ENCODE data around the gene MAFG. TPM values are rescaled to one million over a fixed set of nuclear protein-coding genes. Genes with fewer than 3 reads are reported as not detected.

The MAFG gene
- total RNA-seq, 2 experiments from 2014 or later: 10.8 to 13.3 TPM

DNA sequence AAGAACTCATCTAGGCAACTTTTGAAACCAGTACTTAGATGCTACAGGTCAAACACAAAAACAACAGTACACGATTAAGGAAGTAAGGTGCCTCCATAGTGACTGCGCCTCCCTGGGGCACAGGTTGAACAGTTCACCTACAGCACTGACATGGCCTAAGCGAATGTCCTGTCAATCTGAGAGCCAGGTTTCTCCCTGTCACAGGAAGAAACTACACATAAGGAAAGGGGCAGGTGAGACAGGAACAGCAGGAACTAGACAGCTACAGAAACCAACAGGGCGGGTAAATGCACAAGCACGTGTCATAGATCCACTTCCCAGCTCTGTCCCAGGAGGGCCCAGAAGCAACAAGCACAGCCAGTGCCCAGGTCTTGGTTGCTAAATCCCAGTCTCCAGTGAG lies 48.4 kb downstream of the MAFG start:
- TF ChIP-seq, protein P1, sequence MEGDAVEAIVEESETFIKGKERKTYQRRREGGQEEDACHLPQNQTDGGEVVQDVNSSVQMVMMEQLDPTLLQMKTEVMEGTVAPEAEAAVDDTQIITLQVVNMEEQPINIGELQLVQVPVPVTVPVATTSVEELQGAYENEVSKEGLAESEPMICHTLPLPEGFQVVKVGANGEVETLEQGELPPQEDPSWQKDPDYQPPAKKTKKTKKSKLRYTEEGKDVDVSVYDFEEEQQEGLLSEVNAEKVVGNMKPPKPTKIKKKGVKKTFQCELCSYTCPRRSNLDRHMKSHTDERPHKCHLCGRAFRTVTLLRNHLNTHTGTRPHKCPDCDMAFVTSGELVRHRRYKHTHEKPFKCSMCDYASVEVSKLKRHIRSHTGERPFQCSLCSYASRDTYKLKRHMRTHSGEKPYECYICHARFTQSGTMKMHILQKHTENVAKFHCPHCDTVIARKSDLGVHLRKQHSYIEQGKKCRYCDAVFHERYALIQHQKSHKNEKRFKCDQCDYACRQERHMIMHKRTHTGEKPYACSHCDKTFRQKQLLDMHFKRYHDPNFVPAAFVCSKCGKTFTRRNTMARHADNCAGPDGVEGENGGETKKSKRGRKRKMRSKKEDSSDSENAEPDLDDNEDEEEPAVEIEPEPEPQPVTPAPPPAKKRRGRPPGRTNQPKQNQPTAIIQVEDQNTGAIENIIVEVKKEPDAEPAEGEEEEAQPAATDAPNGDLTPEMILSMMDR (IDR thresholded peaks at IDR 0.05): no peak
- no peaks in the 10 kb centered on the region for H3K27me3 ChIP-seq (ENCODE audit: control insufficient read depth in 1 of 2, insufficient read depth in 2 of 2, low read length in 2 of 2)
- H3K4me3 ChIP-seq (ENCODE audit: low read length): no peak overlapping the region
- ChIA-PET POLR2A (no interaction called here), CTCF (no interaction called here)
- intact Hi-C loops (cut with DNase I, micrococcal nuclease): no loop called here
- ATAC-seq (ENCODE audit: poor library complexity): no peak
- Mint-ChIP-seq H3K4me1 (ENCODE audit: low read depth) (peaks cover 6% of the 10 kb centered on the region), H3K36me3 (ENCODE audit: low read depth) (peaks cover 39% of the 10 kb centered on the region), H3K4me3 (no peak overlapping the region), H3K27me3 (no peaks in the 10 kb centered on the region), H3K27ac (no peak overlapping the region), H3K9me3 (no peaks in the 10 kb centered on the region)
- H3K9me3 ChIP-seq (ENCODE audit: control insufficient read depth in 1 of 2, insufficient read depth in 1 of 2, low read length in 2 of 2): no peaks in the 10 kb centered on the region
- no peaks in the 10 kb centered on the region for H3K4me1 ChIP-seq (ENCODE audit: insufficient read depth, low read length)
- no peak for DNase-seq
- H3K27ac ChIP-seq (ENCODE audit: low read depth in 1 of 2, low read length in 2 of 2): no peak overlapping the region
- peaks cover 15% of the 10 kb centered on the region for H3K36me3 ChIP-seq (ENCODE audit: insufficient read depth, low read length)

DNA sequence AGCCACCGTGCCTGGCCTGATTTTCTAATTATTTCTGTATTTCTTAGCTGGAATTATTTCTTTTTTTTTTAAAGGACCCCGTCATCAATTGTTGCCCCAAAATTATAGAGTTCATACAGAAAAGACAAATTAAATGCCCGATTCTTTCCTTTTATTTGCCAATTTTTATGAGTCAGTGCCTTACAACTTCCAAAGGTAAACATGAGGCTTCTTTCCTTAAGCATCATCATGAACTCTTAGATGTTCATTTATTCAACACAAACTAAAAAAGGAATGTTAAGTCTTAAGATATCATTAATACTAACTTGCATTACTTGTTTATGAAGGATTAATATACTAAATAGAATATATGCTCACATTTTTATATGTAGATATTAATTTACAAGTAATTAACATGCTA lies 49.2 kb downstream of the MAFG start:
- H3K36me3 Mint-ChIP-seq (ENCODE audit: low read depth): peaks cover 32% of the 10 kb centered on the region
- intact Hi-C loops (cut with DNase I, micrococcal nuclease): no loop called here
- Histone ChIP-seq H3K27me3 (ENCODE audit: control insufficient read depth in 1 of 2, insufficient read depth in 2 of 2, low read length in 2 of 2) (no peaks in the 10 kb centered on the region), H3K27ac (ENCODE audit: low read depth in 1 of 2, low read length in 2 of 2) (no peak overlapping the region), H3K9me3 (ENCODE audit: control insufficient read depth in 1 of 2, insufficient read depth in 1 of 2, low read length in 2 of 2) (no peaks in the 10 kb centered on the region), H3K4me3 (ENCODE audit: low read length) (no peak overlapping the region), H3K36me3 (ENCODE audit: insufficient read depth, low read length) (peaks cover 14% of the 10 kb centered on the region), H3K4me1 (ENCODE audit: insufficient read depth, low read length) (peaks cover 3% of the 10 kb centered on the region)
- H3K27ac Mint-ChIP-seq: no peak overlapping the region
- no peaks in the 10 kb centered on the region for H3K27me3 Mint-ChIP-seq
- no peaks in the 10 kb centered on the region for H3K9me3 Mint-ChIP-seq
- no peak for ATAC-seq (ENCODE audit: poor library complexity)
- POLR2A ChIA-PET: no interaction called here
- peaks cover 12% of the 10 kb centered on the region for H3K4me1 Mint-ChIP-seq (ENCODE audit: low read depth)
- CTCF ChIA-PET: interaction anchor here (0.9 to 1.3 kb wide), 2 partner anchors 12 to 144 kb away, joined by 3 to 4 read pairs; partner anchors contain the start of gene CENPX
- TF ChIP-seq, protein P1 (IDR thresholded peaks at IDR 0.05): no peak
- H3K4me3 Mint-ChIP-seq: no peak overlapping the region
- DNase-seq: no peak

DNA sequence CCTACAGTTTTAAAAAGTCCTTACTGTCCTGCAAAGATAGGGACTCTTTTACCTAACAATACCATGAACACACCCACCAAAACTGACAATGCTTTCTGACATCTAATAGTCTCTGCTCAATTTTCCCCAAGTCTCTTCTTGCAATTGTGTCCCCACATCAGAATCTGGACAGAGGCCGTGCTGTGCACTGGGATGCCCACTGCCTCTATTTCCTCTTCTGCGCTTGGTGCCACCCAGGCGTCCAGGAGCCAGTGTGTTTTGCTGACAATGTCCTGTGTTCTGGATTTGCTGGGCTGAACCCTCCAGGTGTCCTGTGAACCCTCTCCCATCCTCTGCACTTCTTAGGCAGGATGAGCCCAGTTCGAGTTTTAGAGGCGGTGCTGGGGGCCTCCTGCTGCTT lies 50.0 kb downstream of the MAFG start:
- H3K27ac Mint-ChIP-seq: peak overlapping the region; percentile 52
- intact Hi-C loops (cut with DNase I, micrococcal nuclease): no loop called here
- peaks cover 16% of the 10 kb centered on the region for H3K4me1 Mint-ChIP-seq (ENCODE audit: low read depth)
- POLR2A ChIA-PET: no interaction called here
- no peak overlapping the region for H3K4me3 Mint-ChIP-seq
- H3K27me3 Mint-ChIP-seq: no peaks in the 10 kb centered on the region
- TF ChIP-seq, protein P1 (IDR thresholded peaks at IDR 0.05): no peak
- ATAC-seq (ENCODE audit: poor library complexity): no peak
- H3K9me3 Mint-ChIP-seq: no peaks in the 10 kb centered on the region
- Histone ChIP-seq H3K4me1 (ENCODE audit: insufficient read depth, low read length) (peaks cover 10% of the 10 kb centered on the region), H3K36me3 (ENCODE audit: insufficient read depth, low read length) (peaks cover 11% of the 10 kb centered on the region), H3K4me3 (ENCODE audit: low read length) (no peak overlapping the region), H3K9me3 (ENCODE audit: control insufficient read depth in 1 of 2, insufficient read depth in 1 of 2, low read length in 2 of 2) (no peaks in the 10 kb centered on the region), H3K27ac (ENCODE audit: low read depth in 1 of 2, low read length in 2 of 2) (no peak overlapping the region), H3K27me3 (ENCODE audit: control insufficient read depth in 1 of 2, insufficient read depth in 2 of 2, low read length in 2 of 2) (no peaks in the 10 kb centered on the region)
- CTCF ChIA-PET: interaction anchor here (0.9 to 1.3 kb wide), 2 partner anchors 11 to 145 kb away, joined by 3 to 4 read pairs; partner anchors contain the start of gene CENPX
- H3K36me3 Mint-ChIP-seq (ENCODE audit: low read depth): peaks cover 31% of the 10 kb centered on the region
- DNase-seq: no peak

All from CD4-positive, alpha-beta T cell (primary cell).